HepG2 (cell line): ENCODE results near the gene USP38. TPM values are rescaled to one million over a fixed set of nuclear protein-coding genes. Genes with fewer than 3 reads are reported as not detected.

Source experiments
- ATAC-seq: fragments of 200-7000 bp; cut with Tn5 transposase; 3 replicates; pipeline ENCODE4 v1.9.1; 2020; ENCODE audit warnings: mild to moderate bottlenecking, moderate library complexity
- BruUV-seq: library from RNA; stranded (reverse); fragments of 400-500 nt; replicated peaks from 2 replicates; lab custom pipeline; 2021; lab: Mats Ljungman, UMichigan
- CTCF ChIA-PET: fragments of 300-600 bp; formaldehyde crosslinking; extraction: SDS; loops from one replicate; lab custom pipeline; 2021; ENCODE audit warnings: low total read pairs, inconsistent platforms, low intra/inter-chr PET ratio; lab: Yijun Ruan, JAX
- POLR2A ChIA-PET: fragments of 350-600 bp; sonication (Branson Sonifier 250); formaldehyde crosslinking; loops from one replicate; lab custom pipeline; 2020; ENCODE audit warnings: antibody characterized with exemption, inconsistent platforms; lab: Yijun Ruan, JAX
- DNase-seq: peaks from one replicate; pipeline ENCODE4 v3.0.0-alpha.2; 2015; ENCODE audit warnings: low spot score
- FAIRE-seq: peaks from 3 replicates; lab custom pipeline; 2011; peaks lifted over from hg19 to GRCh38; lab: Jason Lieb, UNC
- H2AFZ ChIP-seq: one replicate; pipeline ENCODE4 v1.6.1; 2011; ENCODE audit warnings: low read length, inconsistent platforms
- H3K27ac ChIP-seq: fragments of 300-600 bp; 3 replicates; pipeline ENCODE4 v1.8.0; 2011; ENCODE audit warnings: mixed run types, mild to moderate bottlenecking, mixed read lengths, low read length, inconsistent platforms; ENCODE audit not compliant: insufficient read depth; ENCODE audit errors: extremely low read length
- H3K27me3 ChIP-seq, 2 experiments: fragments of 200-600 bp in 1 of 2; 2 replicates in 1 of 2; 3 replicates in 1 of 2; pipeline versions ENCODE4 v1.6.0 to v1.8.0; 2011; ENCODE audit warnings: low read length in 2 of 2, mild to moderate bottlenecking in 2 of 2, moderate library complexity in 2 of 2, inconsistent platforms in 1 of 2; ENCODE audit not compliant: insufficient read depth in 2 of 2, control insufficient read depth in 1 of 2
- H3K36me3 ChIP-seq, 2 experiments: fragments of 200-600 bp in 1 of 2; replicated peaks in 1 of 2; 2 replicates in 1 of 2; 3 replicates in 1 of 2; pipeline versions ENCODE4 v1.5.1 to v1.8.0; 2011; ENCODE audit warnings: low read length in 2 of 2, inconsistent platforms in 1 of 2; ENCODE audit not compliant: insufficient read depth in 2 of 2, control insufficient read depth in 1 of 2
- H3K4me1 ChIP-seq: 2 replicates; pipeline ENCODE4 v1.5.1; 2012; ENCODE audit warnings: low read length, inconsistent platforms; ENCODE audit not compliant: insufficient read depth
- H3K4me2 ChIP-seq: 2 replicates; pipeline ENCODE4 v1.6.0; 2011; ENCODE audit warnings: low read depth, low read length, inconsistent platforms
- H3K4me3 ChIP-seq, 3 experiments: fragments of 200-600 bp in 1 of 3; sonication (generic), shearing (Covaris generic) in 1 of 3; replicated peaks in 1 of 3; 2 replicates each; pipeline ENCODE4 v1.5.1; 2011 to 2016; ENCODE audit warnings: low read length in 3 of 3, inconsistent platforms in 2 of 3, low read depth in 2 of 3, mild to moderate bottlenecking in 2 of 3, control low read depth in 1 of 3, mixed read lengths in 1 of 3; ENCODE audit not compliant: insufficient read depth in 1 of 3
- H3K79me2 ChIP-seq: one replicate; pipeline ENCODE4 v1.6.1; 2011; ENCODE audit warnings: low read length, inconsistent platforms; ENCODE audit not compliant: insufficient read depth
- H3K9ac ChIP-seq: 2 replicates; pipeline ENCODE4 v1.6.0; 2011; ENCODE audit warnings: mild to moderate bottlenecking, low read depth, low read length, inconsistent platforms; ENCODE audit not compliant: insufficient read depth
- H3K9me3 ChIP-seq: 2 replicates; pipeline ENCODE4 v1.5.1; 2012; ENCODE audit warnings: mild to moderate bottlenecking, low read length
- H4K20me1 ChIP-seq: 2 replicates; pipeline ENCODE4 v1.6.0; 2011; ENCODE audit warnings: inconsistent platforms, mild to moderate bottlenecking, low read length, moderate library complexity; ENCODE audit not compliant: insufficient read depth
- HNF1A ChIP-seq, 2 experiments: sonication (generic) in 1 of 2; formaldehyde crosslinking in 1 of 2; IDR thresholded peaks; 2 replicates each; pipeline versions ENCODE4 v1.4.0 to v1.6.1; 2016 to 2020; ENCODE audit warnings: borderline replicate concordance in 1 of 2, low read depth in 1 of 2, mild to moderate bottlenecking in 1 of 2, missing genetic modification reagents in 1 of 2
- HNRNPH1 ChIP-seq: fragments of 200-400 bp; formaldehyde crosslinking; optimal IDR thresholded peaks from 2 replicates; pipeline ENCODE3; 2017; ENCODE audit warnings: mild to moderate bottlenecking, low read depth, low read length
- MAFF ChIP-seq: IDR thresholded peaks from 2 replicates; pipeline ENCODE4 v1.6.1; 2011; ENCODE audit warnings: low read depth, low read length, improper control_type of control experiment
- MAFK ChIP-seq, 2 experiments: IDR thresholded peaks in 1 of 2; conservative IDR thresholded peaks in 1 of 2; 2 replicates each; pipeline ENCODE4 v1.6.1; 2011; ENCODE audit warnings: improper control_type of control experiment in 2 of 2, low read length in 2 of 2
- NFRKB ChIP-seq: fragments of 450-650 bp; IDR thresholded peaks from 2 replicates; pipeline ENCODE4 v1.6.1; 2017
- PREB ChIP-seq: sonication (generic); formaldehyde crosslinking; IDR thresholded peaks from 2 replicates; pipeline ENCODE4 v1.4.0; 2020; ENCODE audit warnings: missing genetic modification reagents
- RFX5 ChIP-seq: IDR thresholded peaks from 2 replicates; pipeline ENCODE4 v1.6.1; 2011; ENCODE audit warnings: low read depth, low read length, improper control_type of control experiment
- TEAD3 ChIP-seq: optimal IDR thresholded peaks from 2 replicates; pipeline ENCODE3; 2016; ENCODE audit warnings: borderline replicate concordance
- TFE3 ChIP-seq: IDR thresholded peaks from 2 replicates; pipeline ENCODE4 v1.6.1; 2016
- ZFP41 ChIP-seq: sonication (generic); formaldehyde crosslinking; IDR thresholded peaks from 2 replicates; pipeline ENCODE4 v1.4.0; 2020; ENCODE audit warnings: mild to moderate bottlenecking, missing genetic modification reagents, borderline replicate concordance
- ZNF225 ChIP-seq: sonication (generic); formaldehyde crosslinking; IDR thresholded peaks from 2 replicates; pipeline ENCODE4 v1.4.0; 2020; ENCODE audit warnings: mild to moderate bottlenecking, missing genetic modification reagents
- ZNF609 ChIP-seq: sonication (generic); formaldehyde crosslinking; IDR thresholded peaks from 2 replicates; pipeline ENCODE4 v1.4.0; 2020; ENCODE audit warnings: mild to moderate bottlenecking, missing genetic modification reagents, borderline replicate concordance
- WGBS: methylation state at CpG from one replicate; pipeline ENCODE4 v1.1.6; 2017; ENCODE audit warnings: low lambda C conversion rate; 5-methylcytosine and 5-hydroxymethylcytosine counted together
- in situ Hi-C: cut with HindIII; loops from 2 replicates; pipeline ENCODE4 v1.10.0; 2017; ENCODE audit warnings: low pct_unique_long_range_greater_than_20kb; ENCODE audit not compliant: extremely low pct_ligation_motif_present
- intact Hi-C: fragments of 100-400 bp; cut with micrococcal nuclease; formaldehyde crosslinking; loops from one replicate; pipeline ENCODE4 v1.10.0; 2022; ENCODE audit not compliant: unreplicated experiment
- polyA plus RNA-seq, 8 experiments: library from polyadenylated mRNA; depleted of rRNA in 3 of 8; stranded (reverse) in 7 of 8; unstranded in 1 of 8; fragments of >200 nt; fragmentation: Illumina TruSeq in 4 of 8; extraction: Trizol in 4 of 8; gene quantifications; 2 replicates each; pipeline versions ENCODE4 v1.2.1 to v1.2.3, GENCODE V29; 2011 to 2016; ENCODE audit warnings: low read depth in 4 of 8, missing spikeins in 1 of 8, mixed read lengths in 1 of 8; ENCODE audit not compliant: insufficient read depth in 1 of 8
- total RNA-seq, 5 experiments: library from RNA; depleted of rRNA; stranded (reverse); fragments of >200 nt; fragmentation: Illumina TruSeq; extraction: Trizol; gene quantifications; 2 replicates each; pipeline ENCODE4 v1.2.3, GENCODE V29; 2016; ENCODE audit warnings: low read depth in 1 of 5

The USP38 gene
- total and polyA plus RNA-seq, 2 of the 13 experiments (the other 11 are each of a cell fraction or from before 2014, with no cell fraction given) = 4.5 to 11.8 TPM

GRCh38 chr4:143203577-143203976 lies 18.9 kb downstream of the USP38 start:
- no peaks in the 10 kb centered on the region for H4K20me1 ChIP-seq
- 98% methylated on average over 1 of the region's 1 CpG for WGBS
- TF ChIP-seq ZNF225 (CRISPR knock-in tag) (no peak), PREB (CRISPR knock-in tag) (no peak), HNF1A (IDR thresholded peaks at IDR 0.05; ENCODE audit: low read depth) (no peak), HNF1A (CRISPR knock-in tag; IDR thresholded peaks at IDR 0.05; ENCODE audit: borderline replicate concordance) (no peak), ZNF609 (no peak), MAFF (peak; percentile 86), TEAD3 (CRISPR knock-in tag) (no peak), MAFK (conservative IDR thresholded peaks at IDR 0.05 in 1 of 2, IDR thresholded peaks at IDR 0.05 in 1 of 2; ENCODE audit: low read length in 2 of 2) (peak; percentile 81 to 91), ZFP41 (CRISPR knock-in tag) (no peak), RFX5 (no peak), NFRKB (no peak), HNRNPH1 (no peak), TFE3 (CRISPR knock-in tag) (no peak)
- POLR2A ChIA-PET = no interaction called here
- no TSS peak for BruUV-seq
- FAIRE-seq (no peak), ATAC-seq (no peak), DNase-seq (no peak)
- no peaks in the 10 kb centered on the region for H3K27me3 ChIP-seq
- in situ Hi-C loops = loop anchor here (10.0 kb wide), 1 partner anchor 281 kb away; no protein-coding TSS in a partner anchor
- H3K4me3 ChIP-seq = no peak overlapping the region
- intact Hi-C loops = no loop called here
- no peak overlapping the region for H2AFZ ChIP-seq
- H3K79me2 ChIP-seq = no peaks in the 10 kb centered on the region
- H3K36me3 ChIP-seq = peaks cover 6 to 60% of the 10 kb centered on the region in 2 experiments; a peak in 4 of 5 replicates
- H3K27ac ChIP-seq = no peak overlapping the region
- H3K9me3 ChIP-seq = no peaks in the 10 kb centered on the region
- no peak overlapping the region for H3K9ac ChIP-seq
- H3K4me1 ChIP-seq = no peaks in the 10 kb centered on the region
- no peak overlapping the region for H3K4me2 ChIP-seq
- CTCF ChIA-PET = interaction anchor here (0.6 to 1.2 kb wide), 2 partner anchors 51 to 196 kb away, joined by 3 to 4 read pairs; no protein-coding TSS in a partner anchor
